ENCODE results near the gene TSPAN5.

Gene TSPAN5

GRCh38 chr4:98434816-98435215 lies 223.6 kb downstream of the TSPAN5 start:
- DNase-seq: no peak

DNA sequence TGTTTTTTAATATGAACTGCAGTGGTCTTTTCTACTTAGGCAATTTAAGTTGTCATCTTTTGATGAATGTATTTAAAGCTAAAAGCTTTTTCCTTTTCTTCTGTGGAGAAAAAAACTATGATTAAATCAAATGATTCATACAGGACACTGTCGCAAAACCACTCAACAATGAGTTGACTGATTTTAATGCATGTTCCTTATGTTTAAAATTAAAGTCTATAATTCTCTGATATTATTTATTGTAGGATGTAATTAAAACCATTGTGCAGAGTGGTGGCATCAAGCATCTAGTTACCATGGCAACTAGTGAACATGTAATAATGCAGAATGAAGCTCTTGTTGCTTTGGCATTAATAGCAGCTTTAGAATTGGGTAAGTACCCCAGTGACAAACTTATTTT lies 224.7 kb downstream of the TSPAN5 start:
- DNase-seq: no peak

DNA sequence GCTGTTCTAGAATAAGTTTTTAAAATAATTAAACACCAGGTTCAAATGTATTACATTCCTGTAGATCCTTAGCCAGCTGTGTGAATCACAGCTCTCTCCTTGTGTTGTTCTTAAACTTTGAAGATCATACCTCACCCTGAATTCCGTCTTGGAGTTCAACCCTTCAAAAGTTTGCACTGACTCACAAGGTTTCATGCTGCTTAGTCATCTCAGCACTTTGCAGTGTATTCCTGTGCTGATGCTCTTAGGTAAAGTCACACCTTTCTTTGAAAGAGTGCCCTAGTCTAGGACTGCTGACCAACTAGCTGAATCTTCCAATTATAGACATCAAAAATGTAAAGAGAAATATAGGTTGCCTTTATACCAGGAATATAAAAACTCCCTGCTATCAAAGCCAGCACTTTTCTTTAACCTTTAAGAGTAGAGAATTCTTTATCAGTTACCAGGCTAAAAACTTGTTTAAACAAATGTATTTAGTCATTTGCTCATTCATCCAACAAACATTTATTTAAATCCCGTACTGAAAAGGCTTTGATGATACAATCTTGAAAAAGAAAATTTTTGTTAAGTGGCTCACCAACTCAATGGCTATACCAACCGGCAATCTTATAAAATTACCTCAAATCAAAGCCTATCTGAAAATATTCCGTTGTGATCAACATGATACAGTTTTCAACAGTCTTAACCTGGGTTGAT lies 227.6 kb downstream of the TSPAN5 start:
- no peak for DNase-seq

DNA sequence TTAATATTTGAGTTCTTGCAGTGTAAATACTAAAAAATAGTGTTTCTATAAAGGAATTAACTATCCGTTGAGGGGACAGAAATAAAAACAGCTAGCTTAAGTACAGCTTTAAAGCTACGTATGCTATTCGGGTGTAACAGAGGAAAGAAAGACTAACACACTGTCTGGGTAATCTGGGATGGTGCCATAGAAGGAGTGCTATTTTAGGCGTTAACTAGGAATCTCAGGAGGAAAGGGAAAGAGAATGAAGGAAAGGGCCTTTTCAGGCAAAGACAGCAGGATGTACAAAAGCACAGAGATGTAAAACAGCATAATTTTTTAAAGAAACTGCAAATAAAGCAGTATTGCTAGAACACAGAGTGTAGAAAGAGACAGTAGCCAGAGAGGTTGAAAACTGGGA lies 235.4 kb downstream of the TSPAN5 start:
- DNase-seq: no peak

GRCh38 chr4:98421111-98421510 lies 237.3 kb downstream of the TSPAN5 start:
- DNase-seq: no peak

All from GOT3 (cell line).